Fibroblast of skin of scalp (primary cell): Measurements from ENCODE around the gene C15orf39.
"Not testable (repeated sequence)": the region's sequence is repeated elsewhere in the genome, so short reads cannot be mapped to it uniquely, and the experiment has no call there.

Experiments
- DNase-seq: peaks from one replicate; pipeline ENCODE4 v3.0.0-alpha.2; 2013

Gene C15orf39

DNA sequence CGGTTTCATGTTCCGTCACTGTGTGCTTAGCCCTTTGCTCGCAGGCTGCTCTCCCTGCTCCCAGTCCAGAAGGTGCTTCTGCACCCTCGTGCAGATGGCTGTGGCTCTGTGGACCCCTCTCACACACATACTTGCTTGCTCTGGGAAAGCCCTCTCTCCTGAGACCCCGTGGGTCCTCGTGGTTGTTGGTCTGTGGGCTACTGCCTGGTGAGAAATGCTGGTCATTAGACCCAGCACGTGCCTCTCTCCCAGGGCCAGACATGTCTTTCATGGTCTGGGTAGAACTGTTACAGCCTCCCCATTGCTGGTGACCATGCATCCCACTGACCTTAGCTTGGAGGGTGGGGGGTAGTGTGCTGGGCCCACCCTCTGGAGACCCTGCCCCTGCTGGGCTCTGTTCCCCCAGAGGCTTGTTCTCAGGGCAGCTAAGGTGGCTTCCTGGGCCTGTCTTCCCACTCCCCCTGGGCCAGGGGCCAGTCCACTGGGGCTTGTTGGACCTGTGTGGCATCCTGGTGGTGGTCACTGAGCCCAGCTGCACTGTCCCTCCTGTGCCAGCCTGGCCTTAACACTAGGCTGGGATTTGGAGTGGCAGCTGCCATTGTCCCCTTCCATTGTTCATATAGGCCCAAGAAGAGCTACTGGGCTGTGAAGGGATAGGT, 10.6 kb downstream of the C15orf39 start:
- no peak for DNase-seq

DNA sequence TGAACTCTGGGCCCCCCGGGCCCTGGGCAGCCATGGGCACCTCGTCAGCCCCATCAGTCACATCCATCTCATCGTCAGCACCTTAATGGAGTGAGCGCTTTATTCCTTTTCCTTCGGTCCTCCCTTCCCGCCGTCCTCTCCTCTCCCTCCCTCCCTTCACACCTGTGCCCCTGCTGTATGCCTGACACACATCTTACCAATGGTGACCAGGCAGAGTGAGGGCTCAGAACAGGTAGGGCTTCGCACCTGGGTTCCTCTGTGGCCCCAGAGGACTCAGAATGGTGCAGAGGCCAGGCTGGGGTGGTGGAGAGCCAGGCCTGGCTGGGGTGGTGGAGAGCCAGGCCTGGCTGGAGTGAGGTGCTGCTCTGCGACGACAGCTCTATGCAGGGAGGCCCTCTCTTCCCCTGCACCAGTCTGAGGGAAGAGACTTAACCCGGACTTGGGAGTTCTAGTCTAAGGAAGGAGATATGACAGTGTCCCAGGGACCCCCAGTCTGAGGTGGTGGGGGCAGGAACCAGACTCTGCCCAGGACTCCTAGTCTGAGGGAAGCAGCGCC, 11.6 kb downstream of the C15orf39 start:
- no peak for DNase-seq

DNA sequence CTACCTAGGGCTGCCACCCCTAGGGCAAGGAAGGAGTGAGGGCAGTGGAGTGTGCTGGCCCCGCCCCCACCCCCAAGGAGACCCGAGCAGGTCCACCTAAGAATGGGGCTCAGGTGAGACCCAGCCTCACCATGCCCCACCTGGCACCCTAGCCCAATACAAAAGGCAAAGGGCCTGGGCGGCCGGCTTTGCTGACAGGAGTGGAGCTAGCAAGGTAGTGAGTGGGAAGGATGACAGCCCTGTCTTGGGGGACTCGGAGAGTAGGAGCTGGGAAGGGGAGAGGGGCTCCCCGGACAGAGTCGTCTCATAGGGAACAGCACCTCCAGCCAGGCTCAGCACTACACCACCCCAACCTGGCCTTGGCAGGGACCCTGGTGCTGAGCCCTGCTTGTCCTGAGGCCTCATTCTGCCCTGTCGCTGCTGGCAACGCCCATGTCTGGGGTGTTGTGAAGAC, 12.1 kb downstream of the C15orf39 start:
- DNase-seq = no peak

DNA sequence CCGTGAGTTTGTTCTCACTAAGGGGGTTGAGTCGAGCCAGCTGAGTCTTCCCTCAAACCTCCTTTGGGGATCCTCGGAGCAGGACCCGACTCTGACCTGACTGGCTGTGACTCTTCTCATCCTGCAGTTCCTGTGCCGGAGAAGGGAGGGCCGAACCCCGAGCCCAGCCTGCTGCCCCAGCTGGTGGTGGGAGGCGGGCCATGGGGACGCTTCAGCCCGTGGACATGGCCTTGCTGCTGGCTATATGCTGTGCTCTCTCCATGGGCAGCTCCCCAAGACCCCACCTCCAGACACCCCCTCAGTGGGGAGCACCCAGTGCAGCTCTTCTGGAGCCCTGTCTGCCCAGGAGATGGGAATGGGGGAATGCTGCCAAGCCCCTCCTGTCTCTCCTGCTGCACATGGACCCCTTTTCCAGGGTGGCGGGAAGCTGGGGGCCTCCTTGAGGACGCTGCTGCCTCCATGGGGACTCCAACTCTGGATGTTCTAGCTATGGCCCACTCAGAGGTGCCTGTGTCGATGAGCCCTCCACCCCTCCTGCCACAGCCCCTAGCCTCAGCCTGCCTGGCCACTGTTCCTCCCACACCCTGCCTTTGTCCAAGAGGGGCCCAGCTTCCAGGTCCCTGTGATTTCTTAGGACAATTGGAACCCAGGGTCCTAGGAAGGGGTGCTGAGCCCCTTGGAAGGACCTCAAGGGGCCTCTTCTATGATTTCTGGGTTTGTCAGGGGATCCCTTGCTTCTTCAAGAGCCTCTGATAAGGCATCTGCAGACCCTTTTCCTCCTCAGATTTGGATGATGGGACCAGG, 12.8 kb downstream of the C15orf39 start:
- no peak for DNase-seq

DNA sequence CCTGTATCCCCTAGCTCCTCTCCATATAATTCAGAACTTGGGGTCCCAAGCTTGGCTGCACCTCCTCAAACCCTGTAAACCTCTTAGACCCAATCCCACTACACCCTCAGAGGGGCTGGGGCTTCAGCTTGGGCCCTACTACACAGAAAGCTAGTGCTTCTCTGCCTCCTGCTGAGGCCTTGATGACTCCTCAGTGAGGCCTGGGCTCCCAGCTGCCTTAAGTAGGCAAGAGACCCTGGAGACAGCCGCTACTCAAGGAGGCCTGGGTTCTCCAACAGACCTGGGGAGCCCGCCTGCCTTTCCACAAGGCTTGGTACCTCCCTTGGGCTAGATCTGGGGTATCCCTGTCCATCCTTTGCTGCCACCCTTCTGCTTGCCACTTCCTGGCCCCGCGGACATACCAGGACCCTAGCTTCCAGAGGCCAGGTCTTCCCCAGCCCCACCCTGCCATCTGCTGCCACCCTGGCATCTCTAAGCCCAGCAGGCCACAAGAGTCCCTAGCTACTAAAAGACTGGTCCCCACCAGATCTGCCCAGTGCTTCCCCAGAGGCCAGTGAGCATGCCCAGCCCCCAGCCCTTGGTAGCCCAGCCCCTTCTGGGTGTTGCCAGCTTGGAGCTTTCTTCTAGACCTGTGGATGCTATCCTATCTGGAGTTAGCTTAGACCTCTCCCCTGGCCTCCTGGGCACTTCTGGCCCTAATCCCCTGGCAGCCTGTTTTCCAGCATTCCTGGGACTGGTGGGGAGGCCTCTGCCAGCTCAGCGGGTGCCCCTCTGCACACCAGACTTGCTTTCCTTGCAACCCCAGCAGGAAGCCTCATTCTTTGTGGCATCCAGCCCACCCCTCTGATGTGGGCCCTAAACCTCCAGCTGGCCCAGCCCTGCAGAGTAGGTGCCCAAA, 13.7 kb downstream of the C15orf39 start:
- DNase-seq = peak; percentile 16

DNA sequence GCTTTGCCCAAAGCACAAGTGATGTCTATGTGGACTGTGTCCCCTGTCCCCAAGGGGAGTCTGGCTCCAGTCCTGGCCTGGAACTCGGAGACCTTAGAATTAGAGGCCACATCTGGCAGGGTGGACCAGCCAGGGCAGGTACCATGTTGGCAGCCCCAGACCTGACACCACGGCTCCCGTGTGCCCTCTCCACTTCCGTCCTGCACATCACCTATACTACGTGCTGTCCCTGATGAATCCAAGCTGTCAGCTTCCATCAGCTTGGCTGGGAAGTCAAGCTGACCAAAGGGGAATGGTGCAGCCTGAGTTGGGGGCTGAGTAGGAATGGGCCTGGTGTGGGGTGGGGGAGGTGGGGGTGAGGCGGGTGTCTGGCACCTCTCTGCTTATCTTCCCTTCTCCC, 15.3 kb downstream of the C15orf39 start:
- no peak for DNase-seq

DNA sequence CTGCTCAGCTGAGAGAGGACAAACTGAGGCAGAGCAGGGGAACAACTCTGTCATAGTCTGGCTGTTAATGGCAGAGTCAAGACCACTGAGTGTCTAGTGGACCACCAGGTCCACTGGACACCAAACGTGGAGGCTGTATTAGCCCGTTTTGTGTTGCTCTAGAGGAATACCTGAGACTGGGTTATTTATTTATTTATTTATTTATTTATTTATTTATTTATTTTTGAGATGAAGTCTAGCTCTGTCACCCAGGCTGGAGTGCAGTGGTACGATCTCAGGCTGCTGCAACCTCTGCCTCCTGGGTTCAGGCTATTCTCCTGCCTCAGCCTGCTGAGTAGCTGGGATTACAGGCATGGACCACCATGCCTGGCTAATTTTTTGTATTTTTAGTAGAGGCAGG, 15.9 kb downstream of the C15orf39 start:
- DNase-seq = not testable (repeated sequence)

DNA sequence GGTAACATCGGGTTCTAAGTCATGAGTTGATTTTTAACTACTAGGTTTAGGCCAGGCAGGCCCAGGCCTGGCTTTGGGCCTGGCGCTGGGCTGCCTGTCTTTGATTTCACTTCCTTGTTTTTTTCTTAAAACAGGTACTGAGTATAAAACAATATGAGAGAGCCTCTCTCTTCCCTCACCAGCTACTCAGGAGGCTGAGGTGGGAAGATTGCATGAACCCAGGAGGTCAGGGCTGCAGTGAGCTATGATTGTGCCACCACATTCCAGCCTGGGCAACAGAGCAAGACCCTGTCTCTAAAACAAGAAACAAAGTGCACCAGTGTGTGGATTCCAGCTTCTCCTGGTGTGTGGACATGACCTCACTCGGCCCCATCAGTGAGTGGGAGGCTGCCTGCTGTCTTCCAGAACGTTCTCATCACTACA, 17.8 kb downstream of the C15orf39 start:
- not testable (repeated sequence) for DNase-seq

DNA sequence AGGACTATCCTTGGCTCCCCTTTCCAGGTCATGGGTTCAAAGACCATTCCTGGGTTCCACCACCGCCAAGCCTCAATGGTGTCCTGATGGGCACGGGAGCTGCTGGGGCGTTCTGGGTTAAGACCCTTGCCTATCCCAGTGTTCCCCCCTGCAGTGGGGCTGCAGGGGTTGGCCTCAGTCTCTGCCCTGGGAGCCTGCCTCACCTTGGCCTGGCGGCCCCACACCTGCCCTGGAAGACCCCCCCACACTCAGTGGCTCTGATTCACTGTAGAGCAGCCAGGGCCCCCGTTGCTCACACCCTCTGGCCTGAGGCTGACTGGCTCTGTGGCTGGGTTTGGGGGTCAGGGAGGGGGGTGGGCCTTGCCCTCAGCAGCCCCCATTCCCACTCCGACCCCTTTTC, 22.0 kb downstream of the C15orf39 start:
- DNase-seq = no peak

DNA sequence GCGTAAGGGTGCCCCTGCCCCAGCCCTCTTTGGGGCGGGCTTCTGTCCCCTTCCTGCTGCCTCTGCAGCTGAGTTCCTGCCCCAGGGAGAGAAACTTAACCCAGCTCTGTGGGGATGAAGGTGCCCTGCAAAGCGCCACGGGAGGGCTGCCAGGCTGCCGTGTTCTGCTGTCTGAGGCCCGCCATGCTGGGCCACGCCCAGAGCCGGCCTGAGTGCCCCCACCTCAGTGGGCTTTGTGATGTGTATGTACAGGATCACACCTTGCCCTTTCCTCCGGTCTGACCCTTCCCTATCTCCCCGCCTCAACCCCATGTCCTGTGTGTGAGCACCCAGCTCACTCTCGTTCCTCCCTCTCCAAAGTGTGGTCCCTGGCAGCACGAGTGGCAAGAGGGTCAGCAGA, 22.6 kb downstream of the C15orf39 start:
- DNase-seq = no peak

DNA sequence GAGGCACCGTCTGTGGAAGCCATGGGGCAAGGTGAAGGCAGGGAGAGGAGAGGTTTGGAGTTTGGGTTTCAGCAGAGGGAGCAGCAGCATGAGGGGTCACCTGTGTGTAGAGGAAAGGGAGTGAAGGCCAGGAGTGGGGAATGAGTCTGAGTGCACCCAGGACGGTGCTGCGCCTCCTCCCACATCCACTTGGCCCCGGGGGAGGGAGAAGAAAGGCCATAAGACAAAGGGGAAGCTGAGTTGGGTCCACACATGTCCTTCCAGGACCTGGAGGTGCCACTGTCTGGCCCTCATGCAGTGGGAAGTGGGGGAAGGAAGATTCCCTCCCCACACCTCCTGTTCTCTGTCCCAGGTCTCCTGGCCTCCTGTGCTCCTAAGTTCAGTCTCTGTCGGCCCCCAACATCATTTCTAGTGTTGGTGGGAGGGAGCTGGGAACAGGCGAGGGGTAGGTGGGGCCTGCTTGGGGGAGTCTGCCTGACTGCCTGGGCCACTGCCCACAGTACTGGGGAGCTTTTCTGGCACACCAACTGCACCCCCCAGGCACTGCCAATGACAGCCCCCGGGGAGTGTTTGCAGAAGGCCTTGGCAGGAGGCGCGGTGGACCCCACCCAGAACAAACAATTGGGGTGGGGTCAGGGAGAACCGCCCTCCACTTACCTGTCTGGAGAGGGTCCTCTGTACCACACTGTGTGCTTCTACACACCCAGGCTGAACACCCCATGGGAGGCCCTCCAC, 23.6 kb downstream of the C15orf39 start:
- DNase-seq = not testable (repeated sequence)

DNA sequence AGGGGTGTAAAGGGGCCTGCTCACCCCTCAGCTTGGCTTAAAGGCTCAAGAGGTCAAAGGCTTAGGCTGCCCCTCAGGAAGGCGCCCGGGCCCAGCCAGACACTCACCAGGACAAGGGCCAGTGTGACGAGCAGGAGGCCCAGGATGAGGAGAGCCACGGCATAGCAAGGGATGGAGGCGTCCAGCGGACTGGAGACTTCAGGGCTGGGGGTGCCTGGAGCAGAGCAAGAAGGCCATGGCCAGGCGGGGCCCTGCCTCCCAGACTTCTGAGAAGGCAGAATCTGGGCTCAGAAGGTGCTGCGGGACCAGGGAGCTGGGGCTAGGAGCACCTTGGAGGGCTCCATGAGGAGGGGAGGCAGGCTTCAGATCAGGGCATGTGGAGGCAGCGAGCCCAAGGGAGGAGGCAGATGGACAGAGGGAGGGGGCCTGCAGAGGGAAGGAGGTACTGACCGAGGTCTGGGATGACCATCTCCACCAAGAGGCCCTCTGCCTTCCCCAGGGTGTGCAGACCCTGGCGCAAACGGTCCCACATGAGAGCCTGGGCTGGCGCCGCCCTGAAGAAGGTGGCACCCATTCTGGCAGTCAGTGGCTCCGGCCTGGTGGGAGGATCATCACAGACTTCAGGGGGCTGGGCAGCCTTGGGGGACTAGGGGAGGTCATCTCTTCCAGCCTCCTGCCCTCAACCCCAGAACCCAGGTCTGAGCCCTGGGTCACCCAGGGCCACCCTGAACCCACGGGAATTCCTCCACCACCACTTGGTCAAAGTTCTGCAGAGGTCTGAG, 24.5 kb downstream of the C15orf39 start:
- DNase-seq = no peak

DNA sequence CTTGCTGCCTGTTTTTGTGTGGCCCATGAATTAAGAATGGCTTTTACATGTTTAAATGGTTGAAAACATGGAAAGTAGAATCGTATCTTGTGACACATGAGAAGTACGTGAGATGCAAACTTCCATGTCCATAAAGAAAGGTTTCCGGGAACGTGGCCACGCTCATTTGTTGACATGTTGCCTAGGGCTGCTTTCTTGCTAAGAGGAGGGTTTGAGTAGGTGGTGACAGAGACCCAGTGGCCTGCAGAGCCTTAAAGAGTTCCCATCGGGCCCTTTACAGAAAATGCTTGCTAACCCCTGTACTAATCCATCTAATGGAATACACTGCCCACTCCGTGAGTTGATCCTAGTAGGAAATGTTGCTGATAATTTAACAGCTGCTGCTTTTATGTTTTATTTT, 25.4 kb downstream of the C15orf39 start:
- DNase-seq = not testable (repeated sequence)

DNA sequence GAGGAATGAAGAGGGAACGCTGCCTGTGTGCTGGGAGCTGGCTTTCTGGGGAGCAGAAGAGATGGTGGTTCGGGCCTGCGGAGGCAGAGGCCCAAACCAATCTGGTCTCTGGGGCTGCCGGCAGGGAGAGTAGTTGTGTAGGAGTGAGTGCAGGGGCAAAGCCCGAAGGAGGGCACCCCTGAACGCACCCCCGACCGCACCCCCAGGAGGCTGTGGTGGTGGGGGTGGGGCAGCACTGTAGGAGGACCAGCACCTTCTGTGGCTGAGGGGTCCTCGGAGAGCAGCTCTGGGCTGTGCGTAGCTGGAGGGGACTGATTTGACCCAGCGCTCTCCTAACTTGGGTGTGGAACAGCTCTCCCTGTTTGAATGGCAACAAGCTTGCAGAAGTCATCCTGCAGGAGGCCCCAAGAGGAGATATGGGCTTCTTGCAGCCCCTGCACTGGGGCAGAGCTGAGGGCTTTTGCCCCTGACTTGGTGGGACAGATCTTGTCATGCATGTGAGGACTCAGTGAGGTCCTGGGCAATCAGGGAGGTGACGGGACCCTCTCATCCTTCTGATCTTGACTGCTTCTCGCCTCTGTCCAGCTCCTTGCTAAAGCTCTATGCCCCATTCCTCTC, 26.1 kb downstream of the C15orf39 start:
- no peak for DNase-seq

DNA sequence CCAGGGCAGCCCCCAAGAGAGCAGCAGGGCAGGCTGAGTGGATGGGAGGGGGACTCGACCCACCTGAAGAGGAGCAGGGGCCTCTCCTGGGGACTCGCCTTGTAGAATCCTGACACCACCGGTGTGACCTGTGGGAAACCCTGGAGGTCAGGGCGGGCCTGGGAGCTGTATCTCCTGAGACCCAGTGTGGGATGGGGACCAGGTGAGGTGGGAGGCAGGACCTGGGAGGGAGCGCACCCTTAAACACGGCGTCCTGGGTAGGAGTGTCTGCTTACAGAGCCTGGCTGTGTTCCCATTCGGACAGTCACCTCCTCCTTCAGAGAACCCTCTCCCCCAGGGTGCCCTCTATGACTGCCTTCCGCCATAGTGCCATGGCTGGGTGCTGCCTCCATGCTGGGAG, 27.1 kb downstream of the C15orf39 start:
- no peak for DNase-seq

DNA sequence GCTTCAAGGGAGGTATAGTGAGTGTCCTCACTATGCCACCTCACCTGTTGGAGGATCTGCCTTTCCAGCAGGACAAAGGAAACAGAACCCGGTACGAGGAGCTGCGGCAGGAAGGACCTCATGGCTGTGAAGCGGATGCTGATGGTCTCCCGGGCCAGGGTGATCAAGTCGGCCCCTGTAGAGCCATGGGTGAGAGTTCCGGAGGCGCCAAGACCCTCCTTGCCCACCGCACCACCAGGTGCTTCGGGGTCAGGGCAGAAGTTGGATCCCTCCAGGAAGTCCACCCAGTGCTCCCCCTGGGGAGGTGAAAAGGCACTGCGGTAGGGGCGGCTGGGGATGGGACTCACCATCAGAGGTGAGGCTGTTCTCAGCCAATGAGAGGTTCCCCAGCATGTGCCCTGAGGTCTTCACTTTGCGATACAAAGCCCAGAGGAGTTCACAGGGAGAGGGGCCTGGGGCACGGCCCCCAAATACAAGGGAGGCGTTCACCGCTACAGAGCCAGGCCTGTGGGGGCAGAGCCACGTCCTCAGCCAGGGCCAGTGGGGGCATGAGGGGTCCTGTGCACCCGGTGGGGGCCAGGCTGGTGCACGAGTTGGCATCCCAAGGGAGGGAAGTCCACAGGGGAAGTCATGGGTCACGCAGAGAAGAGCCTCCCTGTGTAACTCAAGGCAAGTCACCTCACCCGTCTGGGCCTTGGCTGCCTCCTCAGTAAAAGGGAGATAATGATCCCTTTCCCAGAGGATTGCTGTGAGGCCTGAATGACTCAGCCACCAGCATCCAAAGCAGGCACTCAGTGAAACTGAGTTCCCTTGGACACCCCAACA, 27.7 kb downstream of the C15orf39 start:
- DNase-seq = peak; percentile 38

DNA sequence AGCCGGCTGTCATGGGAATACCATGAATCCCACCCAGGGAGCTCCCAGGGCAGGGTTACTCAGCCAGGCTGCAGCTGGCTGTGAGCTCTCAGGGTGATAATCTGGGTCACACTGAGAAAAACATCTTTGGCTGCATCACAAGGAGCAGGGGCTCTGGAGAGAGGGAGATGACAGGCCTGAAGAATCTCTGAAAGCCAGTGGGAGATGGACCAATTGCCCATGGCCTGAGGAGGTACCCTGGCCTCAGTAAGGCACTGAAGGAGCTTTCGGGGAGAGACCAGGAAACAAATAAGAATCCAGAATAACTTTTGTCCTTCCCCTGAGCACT, 28.3 kb downstream of the C15orf39 start:
- no peak for DNase-seq

DNA sequence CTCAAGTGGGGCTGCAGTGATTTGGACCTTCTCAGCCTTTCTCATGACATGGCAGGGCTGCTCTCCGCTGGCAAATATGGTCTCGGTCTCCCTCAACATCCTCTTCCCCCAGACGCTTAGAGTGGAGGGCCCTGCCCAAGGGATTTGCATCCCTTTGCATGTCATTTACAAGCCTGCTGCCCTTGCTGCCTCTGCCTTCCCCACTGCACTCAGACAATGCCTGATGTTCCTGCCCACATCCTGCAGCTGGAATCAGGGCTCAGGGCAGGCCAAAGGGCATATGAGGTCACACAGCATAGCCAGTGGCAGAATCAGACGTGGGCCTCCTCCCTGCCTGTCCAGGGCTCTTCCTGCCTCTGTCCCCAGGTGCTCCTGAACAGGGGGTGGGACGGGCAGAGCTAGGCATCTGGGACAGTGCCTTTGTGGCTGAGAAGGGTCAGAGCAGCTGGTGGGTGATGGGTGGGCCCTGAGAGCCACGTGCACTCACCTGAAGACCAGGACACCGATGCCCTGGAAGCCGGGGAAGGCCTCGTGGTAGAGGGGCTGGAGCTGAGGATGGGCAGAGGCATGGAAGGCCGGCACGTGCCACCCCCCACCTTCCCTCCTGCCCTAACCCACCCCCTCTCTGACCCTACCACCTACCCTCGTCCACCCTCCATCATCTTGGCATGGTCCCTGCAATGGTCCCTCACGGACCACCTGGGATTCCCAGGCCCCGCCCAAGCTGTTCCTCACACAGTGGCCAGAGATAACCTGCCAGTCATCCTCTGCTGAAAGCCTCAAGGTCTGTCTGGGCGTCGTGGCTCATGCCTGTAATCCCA, 29.1 kb downstream of the C15orf39 start:
- DNase-seq = no peak

DNA sequence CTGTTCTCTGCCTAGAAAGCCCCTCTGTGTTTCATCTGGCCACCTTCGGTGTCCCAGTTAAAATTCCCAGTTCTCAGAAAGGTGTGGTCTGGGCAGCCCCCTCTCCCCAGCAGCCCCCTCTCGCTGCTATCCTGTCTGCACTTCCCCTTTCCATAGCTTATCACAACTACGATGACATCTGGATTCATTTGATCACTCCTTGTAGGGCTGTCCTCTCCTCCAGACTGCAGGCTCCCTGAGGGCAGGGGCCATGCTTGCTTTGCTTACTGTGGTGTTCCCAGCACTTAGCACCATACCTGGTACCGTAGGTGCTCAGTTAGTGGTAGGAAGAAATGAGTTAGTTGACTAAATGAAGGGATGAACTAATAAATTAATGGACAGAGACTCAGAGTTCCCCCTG, 30.2 kb downstream of the C15orf39 start:
- DNase-seq = no peak
